Suprapubic skin (tissue), 3 donors: ENCODE measurements around the gene THAP11.

Experiments
- EP300 ChIP-seq: sonication (generic); formaldehyde crosslinking; IDR thresholded peaks from one replicate; pipeline ENCODE4 v1.6.1; 2017; ENCODE audit warnings: antibody characterized with exemption
- TF ChIP-seq, protein P1 (sequence below), 2 donors: fragments of 200-600 bp in 1 of 2; fragments of 450-650 bp in 1 of 2; sonication (generic) in 1 of 2; IDR thresholded peaks; one replicate each; pipeline ENCODE4 v1.5.1; 2016 to 2019; ENCODE audit warnings: antibody characterized with exemption in 2 of 2, mild to moderate bottlenecking in 1 of 2, moderate library complexity in 1 of 2

DNA sequence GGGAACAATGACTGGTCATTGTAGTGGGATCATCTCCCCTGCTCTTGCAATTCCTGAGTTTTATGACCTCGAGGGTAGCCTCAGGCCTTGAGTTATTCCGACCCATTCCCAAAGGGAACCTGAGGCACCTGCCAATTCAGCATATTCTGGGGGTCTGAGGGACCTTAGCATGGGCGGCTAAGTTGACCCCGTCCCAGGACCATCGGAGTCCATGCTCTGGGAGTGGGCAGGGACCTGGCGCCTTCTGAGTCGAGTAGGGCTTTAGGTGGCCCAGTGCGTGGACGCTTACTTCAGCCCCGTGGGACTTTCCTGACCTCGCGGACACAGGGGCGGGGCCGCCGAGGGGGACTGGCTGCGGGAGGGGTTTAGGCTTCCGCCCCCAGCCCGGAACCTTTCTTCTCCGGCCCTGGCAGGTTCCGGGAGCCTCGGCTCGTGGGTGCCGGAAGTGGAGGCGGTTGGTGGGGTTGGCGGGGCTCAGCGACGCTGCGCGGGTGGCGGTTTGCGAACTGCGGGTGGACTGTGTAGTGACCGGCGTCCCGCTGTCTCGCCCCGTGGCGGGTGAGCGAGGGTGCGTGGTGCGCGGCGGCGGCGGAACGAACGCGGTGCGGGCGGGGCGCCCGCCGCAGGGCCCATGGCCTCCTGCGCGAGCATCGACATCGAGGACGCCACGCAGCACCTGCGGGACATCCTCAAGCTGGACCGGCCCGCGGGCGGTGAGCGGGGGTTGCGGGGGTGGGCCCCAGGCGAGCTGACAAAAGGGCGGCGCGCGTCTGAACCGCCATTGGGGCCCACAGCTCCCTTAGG is 30.7 kb downstream of the THAP11 start, which contains the start of gene EDC4:
- TF ChIP-seq EP300: no peak
- TF ChIP-seq, protein P1, sequence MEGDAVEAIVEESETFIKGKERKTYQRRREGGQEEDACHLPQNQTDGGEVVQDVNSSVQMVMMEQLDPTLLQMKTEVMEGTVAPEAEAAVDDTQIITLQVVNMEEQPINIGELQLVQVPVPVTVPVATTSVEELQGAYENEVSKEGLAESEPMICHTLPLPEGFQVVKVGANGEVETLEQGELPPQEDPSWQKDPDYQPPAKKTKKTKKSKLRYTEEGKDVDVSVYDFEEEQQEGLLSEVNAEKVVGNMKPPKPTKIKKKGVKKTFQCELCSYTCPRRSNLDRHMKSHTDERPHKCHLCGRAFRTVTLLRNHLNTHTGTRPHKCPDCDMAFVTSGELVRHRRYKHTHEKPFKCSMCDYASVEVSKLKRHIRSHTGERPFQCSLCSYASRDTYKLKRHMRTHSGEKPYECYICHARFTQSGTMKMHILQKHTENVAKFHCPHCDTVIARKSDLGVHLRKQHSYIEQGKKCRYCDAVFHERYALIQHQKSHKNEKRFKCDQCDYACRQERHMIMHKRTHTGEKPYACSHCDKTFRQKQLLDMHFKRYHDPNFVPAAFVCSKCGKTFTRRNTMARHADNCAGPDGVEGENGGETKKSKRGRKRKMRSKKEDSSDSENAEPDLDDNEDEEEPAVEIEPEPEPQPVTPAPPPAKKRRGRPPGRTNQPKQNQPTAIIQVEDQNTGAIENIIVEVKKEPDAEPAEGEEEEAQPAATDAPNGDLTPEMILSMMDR (IDR thresholded peaks at IDR 0.05): no peak
